GM19099 (cell line): ENCODE results near the gene ITGA5.

Experiments
- POLR2A ChIP-seq: IDR thresholded peaks from 3 replicates; pipeline ENCODE4 v1.6.1; 2011; ENCODE audit warnings: low read depth; ENCODE audit not compliant: insufficient read length; ENCODE audit errors: extremely low read depth

The ITGA5 gene

GRCh38 chr12:54359762-54360351, 59.2 kb downstream of the ITGA5 start:
- no peak for TF ChIP-seq POLR2A

GRCh38 chr12:54358945-54359761, 59.9 kb downstream of the ITGA5 start:
- peak; percentile 18 for TF ChIP-seq POLR2A

- no peak for TF ChIP-seq POLR2A
These were observed 60.7 kb downstream of the ITGA5 start for GRCh38 chr12:54358191-54358944.

GRCh38 chr12:54357506-54358190, 61.4 kb downstream of the ITGA5 start:
- no peak for TF ChIP-seq POLR2A

- TF ChIP-seq POLR2A = no peak
These were observed 62.1 kb downstream of the ITGA5 start for GRCh38 chr12:54356951-54357356.

- no peak for TF ChIP-seq POLR2A
These were observed 62.8 kb downstream of the ITGA5 start for GRCh38 chr12:54356228-54356627.

GRCh38 chr12:54355104-54355815, 63.8 kb downstream of the ITGA5 start:
- no peak for TF ChIP-seq POLR2A

GRCh38 chr12:54352891-54353874, 65.9 kb downstream of the ITGA5 start:
- no peak for TF ChIP-seq POLR2A

GRCh38 chr12:54352022-54352531, 67.0 kb downstream of the ITGA5 start:
- no peak for TF ChIP-seq POLR2A

- no peak for TF ChIP-seq POLR2A
These were observed 67.7 kb downstream of the ITGA5 start for GRCh38 chr12:54351341-54351740.

- no peak for TF ChIP-seq POLR2A
These were observed 68.3 kb downstream of the ITGA5 start for GRCh38 chr12:54350743-54351142.

GRCh38 chr12:54349679-54350078, 69.4 kb downstream of the ITGA5 start:
- TF ChIP-seq POLR2A = no peak

- TF ChIP-seq POLR2A = no peak
These were observed 70.0 kb downstream of the ITGA5 start for GRCh38 chr12:54349036-54349435.
